Posterior vena cava (tissue), 2 donors: Measurements from ENCODE around the gene C16orf54. TPM values are rescaled to one million over a fixed set of nuclear protein-coding genes. Genes with fewer than 3 reads are reported as not detected.
"Not testable (repeated sequence)": the region's sequence is repeated elsewhere in the genome, so short reads cannot be mapped to it uniquely, and the experiment has no call there.

Experiments used
- DNase-seq: peaks from one replicate; pipeline ENCODE4 v3.0.0-alpha.2; 2020; ENCODE audit warnings: low spot score
- intact Hi-C, 2 donors: fragments of 100-400 bp; cut with DNase I; formaldehyde crosslinking; loops; one replicate each; pipeline versions ENCODE4 v1.14.1 to v1.14.2; 2022 to 2023
- total RNA-seq, 2 donors: library from RNA; stranded (reverse); fragmentation: NEBNext Ultra II Directional; extraction: Animal tissue kit (Norgen Biotek cat#: 25700); gene quantifications; one replicate each; pipeline ENCODE4 v1.2.1, GENCODE V29; 2021
- donor health status: DM: yes; HTN: yes; CAD: no.
- donor health status: DM: yes; HTN: yes; CAD: no.

The C16orf54 gene
- total RNA-seq, 2 donors from 2014 or later = 1.1 to 2.5 TPM

- no peak for DNase-seq
- intact Hi-C loops = no loop called here
These were observed 26.7 kb downstream of the C16orf54 start for GRCh38 chr16:29719063-29719462.

GRCh38 chr16:29717113-29717512 lies 28.7 kb downstream of the C16orf54 start:
- intact Hi-C loops = no loop called here
- DNase-seq = no peak

DNA sequence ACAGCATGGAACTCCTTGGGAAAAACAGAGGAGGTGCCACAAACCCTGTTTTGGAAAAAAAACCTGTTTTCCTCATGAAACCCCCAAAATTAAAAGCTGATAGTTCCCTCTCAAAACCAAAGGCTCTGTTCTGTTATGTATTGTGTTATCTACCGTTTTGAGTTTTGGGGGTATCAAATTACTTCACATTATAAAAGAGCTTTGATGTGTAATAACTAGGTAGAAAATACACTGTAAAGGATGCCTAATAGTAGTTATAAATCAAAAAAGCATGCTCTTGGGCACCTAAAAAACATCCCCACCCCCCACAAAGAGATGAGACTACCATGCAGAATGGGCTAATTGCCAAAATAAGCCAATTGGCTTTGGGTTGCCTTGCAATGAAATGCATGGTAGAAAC lies 30.8 kb downstream of the C16orf54 start:
- intact Hi-C loops = no loop called here

GRCh38 chr16:29714396-29714795 lies 31.4 kb downstream of the C16orf54 start:
- DNase-seq = no peak
- intact Hi-C loops = no loop called here

More for the DNA sequence above, 30.8 kb downstream of the C16orf54 start:
- DNase-seq = no peak

DNA sequence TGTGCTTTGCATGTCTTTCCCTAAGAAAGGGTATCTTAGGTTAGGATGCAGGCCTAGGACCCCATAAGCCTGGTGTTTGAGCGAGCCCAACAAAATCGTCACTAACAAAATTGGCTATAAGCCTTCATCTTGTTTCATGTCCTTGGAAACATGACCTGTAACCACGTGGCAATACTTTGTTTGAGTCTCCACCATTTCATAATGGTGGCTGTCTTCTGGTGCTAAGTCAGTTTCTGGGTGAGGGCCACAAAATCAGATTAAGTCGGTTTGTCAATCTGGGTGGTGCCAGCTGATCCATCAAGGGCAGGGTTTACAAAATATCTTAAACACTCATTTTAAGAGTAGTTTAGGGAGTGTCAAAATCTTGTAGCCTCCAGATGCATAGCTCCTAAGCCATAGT lies 33.0 kb downstream of the C16orf54 start:
- intact Hi-C loops = no loop called here
- DNase-seq = no peak

DNA sequence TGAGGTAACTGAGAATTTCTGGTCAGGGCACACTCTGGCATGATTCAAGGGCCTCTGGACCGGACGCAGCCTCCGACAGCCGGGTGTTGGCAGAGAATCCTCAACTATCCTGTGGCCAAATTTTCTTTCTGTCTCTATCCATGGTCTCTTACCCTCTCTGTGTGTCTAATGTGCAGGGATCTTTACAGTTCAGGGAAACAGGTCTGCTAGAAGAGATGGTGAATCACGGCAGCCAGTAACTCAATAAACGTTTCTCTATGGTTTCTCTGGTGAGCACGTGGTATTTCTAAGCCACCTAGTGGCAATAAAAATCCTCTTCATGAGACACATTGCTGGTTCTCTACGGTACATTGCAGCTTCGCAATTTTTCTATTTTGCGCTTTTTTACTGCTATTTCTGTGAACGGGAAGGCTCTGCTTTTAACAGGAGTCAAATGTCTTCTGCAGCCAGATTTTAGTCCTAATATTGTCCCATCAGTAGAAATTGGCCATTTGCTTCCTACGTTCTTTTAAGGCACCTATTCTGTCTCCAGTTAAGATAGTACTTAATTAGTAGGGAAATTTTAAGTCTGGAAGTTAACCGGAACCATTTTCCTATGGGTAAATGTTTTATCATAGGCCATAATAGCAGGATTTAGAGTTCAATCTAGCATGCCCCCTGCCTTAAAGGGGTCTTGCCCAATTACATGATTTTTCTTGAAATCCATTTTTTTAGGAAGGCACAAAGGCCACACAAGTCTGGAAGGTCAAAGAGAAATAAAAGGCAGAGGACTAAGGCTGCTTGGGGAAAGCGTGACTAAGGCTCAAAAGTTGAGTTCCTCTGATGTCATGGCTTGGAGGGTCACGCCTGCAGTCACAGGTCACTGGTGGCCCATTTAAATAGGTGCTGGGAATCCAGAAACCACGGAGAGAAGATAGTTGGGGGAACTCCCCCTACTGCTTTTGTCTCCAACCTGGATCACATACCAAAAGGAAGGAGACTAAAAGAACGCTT lies 35.3 kb downstream of the C16orf54 start:
- intact Hi-C loops = no loop called here
- DNase-seq = peak; percentile 45

GRCh38 chr16:29709657-29710056 lies 36.1 kb downstream of the C16orf54 start:
- intact Hi-C loops = loop anchor here in 1 of 2 donors (10.0 kb wide), 1 partner anchor 135 kb away; no protein-coding TSS in a partner anchor
- not testable (repeated sequence) for DNase-seq

DNA sequence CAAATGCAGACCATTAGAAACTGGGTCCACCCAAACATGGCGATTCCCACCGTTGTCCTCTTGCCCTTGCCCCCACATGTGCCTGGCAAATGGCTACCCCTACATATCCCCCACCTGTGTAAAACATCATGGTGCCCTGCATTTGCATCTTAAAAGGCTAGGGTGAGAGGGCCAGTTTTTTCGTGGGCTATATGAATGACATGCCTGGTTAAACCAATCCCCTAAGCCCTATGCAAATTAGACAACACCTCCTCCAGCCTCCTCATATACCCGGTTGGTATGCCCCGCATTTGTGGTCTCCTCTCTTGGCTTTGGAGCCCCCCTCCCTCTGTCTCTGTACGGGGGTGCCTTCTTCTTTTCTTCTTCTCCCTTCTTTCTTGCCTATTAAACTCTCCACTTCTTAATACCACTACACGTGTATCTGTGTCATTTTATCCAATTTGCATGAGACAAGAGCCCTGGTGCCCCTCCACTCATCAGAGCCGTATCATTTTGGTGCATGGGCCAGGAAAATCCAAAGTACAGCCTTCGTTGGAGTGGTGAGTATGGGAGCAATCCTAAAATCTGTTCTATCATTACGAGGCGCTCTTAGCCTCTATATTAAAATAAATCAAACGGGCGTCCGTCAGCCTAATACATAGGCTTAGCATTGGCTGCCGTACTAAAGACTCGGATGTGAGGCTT lies 36.7 kb downstream of the C16orf54 start:
- intact Hi-C loops = loop anchor here in 1 of 2 donors (10.0 kb wide), 1 partner anchor 136 kb away; no protein-coding TSS in a partner anchor
- DNase-seq = peak; percentile 37

GRCh38 chr16:29707160-29707559 lies 38.6 kb downstream of the C16orf54 start:
- intact Hi-C loops = loop anchor here in 1 of 2 donors (10.0 kb wide), 1 partner anchor 138 kb away; no protein-coding TSS in a partner anchor
- DNase-seq = not testable (repeated sequence)

DNA sequence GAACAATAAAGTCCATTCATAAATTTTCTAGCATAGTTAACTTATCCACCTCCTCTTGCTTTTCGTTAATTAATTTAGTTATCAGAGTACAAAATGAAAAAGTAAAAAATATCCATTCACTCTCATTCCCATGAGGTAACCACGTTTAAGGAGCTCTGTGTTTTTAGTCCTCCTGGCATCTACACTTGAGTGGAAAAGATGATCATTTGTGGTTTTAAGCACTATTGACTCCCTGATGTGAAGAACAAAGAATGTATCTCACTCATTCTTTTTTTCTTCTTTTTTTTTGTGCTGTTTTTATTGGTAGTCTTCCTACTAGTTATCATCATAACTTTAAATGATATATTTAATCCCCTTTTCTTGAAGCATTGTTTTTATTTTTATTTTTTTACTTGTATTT lies 40.8 kb downstream of the C16orf54 start:
- intact Hi-C loops = loop anchor here in 1 of 2 donors (10.0 kb wide), 1 partner anchor 140 kb away; no protein-coding TSS in a partner anchor
- DNase-seq = no peak

DNA sequence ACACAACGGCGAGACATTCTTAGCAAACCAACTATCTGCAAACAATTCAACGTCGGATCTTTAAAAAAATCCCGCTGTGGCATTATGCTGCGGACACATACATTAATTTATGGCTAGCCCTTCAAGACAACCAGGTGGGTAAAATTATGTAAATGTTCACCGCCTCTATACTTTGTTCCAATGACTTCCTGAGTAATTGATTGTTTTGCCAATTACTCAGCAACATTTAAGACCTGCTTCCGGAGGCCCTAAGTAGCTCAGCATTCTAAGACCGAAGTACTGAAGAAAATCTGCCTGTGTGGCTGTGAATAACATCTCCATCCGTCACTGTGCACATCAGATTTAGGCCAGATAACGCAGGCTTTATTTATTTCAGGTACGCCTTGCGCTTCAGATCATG lies 43.5 kb downstream of the C16orf54 start:
- DNase-seq = no peak
- intact Hi-C loops = loop anchor here in 1 of 2 donors (10.0 kb wide), 1 partner anchor 143 kb away; no protein-coding TSS in a partner anchor

- DNase-seq = no peak
- intact Hi-C loops = loop anchor here in 1 of 2 donors (10.0 kb wide), 1 partner anchor 144 kb away; no protein-coding TSS in a partner anchor
These were observed 44.6 kb downstream of the C16orf54 start for GRCh38 chr16:29701214-29701555.

GRCh38 chr16:29700253-29700987 lies 45.4 kb downstream of the C16orf54 start:
- DNase-seq = peak; percentile 93
- intact Hi-C loops = loop anchor here in 1 of 2 donors (10.0 kb wide), 1 partner anchor 144 kb away; no protein-coding TSS in a partner anchor

DNA sequence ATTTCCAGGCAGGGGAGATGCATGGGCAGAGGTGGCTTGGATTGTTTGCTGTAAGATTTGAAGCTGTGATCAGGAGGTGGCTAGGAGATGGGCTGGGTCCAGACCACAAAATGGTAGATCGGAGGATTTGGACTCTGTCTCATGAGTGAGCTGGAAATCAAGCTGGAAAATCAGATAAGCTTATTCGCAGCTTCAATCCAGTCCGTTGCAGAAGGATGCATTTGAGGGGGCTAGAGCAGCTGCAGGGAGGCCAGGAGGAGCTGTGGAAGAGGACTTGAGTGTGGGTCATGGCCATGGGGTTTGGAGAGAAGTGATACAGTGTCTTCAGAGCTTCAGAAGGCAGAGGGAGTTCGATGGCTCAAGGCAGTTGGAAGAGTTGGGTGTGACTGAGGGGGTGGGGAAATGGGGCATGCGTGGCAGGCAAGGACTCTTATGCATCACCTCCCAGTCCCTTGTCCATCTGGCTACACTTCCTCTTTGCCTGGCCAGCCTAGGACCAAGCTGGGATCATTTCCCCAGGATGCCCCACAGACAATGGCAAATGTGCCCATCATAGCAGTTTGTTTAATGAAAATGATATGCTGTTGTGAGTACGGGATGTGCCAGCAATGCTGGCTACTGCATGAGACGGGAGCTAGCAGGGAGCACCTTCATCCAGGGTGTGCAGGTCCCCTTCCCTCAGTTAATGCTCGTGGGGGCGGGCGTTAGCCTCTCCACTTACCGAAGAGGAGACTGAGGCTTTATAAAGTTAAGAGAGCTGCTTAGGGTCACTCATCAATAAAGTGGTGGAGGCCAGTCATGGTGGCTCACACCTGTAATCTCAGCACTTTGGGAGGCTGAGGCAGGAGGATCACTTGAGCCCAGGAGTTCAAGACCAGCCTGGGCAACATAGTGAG lies 46.2 kb downstream of the C16orf54 start:
- DNase-seq = peak; percentile 29
- intact Hi-C loops = loop anchor here (5.0 to 10.0 kb wide), 3 partner anchors 145 to 323 kb away; partner anchors contain the start of gene C16orf92 (in 1 of the 2)

DNA sequence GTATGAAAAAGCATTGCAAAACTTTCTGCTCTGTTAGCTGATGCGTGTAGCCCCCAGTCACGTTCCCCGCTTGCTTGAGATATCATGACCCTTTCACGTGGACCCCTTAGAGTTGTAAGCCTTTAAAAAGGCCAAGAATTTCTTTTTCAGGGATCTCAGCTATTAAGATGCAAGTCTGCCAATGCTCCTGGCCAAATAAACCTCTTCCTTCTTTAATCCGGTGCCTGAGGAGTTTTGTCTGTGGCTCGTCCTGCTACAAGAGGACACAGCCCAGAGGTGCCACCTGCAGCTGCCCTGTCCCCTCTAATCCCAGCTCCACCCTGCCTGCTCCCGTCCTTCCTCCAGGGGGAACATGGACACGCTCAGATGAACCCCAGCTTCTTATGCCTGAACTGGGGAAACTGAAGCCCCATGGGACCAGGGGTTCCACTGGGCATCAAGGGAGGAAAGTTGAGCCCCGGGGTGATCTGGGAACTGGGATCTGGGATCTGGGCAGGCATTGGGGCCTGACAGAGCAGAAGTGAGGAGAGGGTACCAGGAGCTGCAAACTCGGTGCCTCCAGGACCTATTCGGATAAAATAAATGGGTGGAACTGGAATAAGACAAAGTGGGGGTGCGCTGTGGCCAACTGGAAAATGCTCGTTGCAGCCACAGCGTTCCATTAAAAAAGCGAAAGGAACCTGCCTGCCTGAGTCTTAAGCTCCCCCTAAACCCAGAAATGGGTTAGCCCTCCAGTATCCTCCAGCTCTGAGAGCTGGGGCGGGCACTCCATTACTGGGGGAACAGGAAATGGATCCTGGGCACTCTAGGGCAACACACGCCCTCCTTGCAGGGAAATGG lies 47.1 kb downstream of the C16orf54 start:
- intact Hi-C loops = loop anchor here (5.0 kb wide), 2 partner anchors 319 to 324 kb away; partner anchors contain the start of gene C16orf92 (in 1 of the 2)
- DNase-seq = peak; percentile 62

GRCh38 chr16:29698042-29698441 lies 47.7 kb downstream of the C16orf54 start:
- DNase-seq = peak; percentile 16
- intact Hi-C loops = loop anchor here (5.0 kb wide), 2 partner anchors 319 to 324 kb away; partner anchors contain the start of gene C16orf92 (in 1 of the 2)

- DNase-seq = peak; percentile 29
- intact Hi-C loops = loop anchor here (5.0 kb wide), 2 partner anchors 320 to 325 kb away; partner anchors contain the start of gene C16orf92 (in 1 of the 2)
These were observed 48.4 kb downstream of the C16orf54 start for GRCh38 chr16:29697391-29697790.
